Measurements from ENCODE around the gene RPS15.

The RPS15 gene

DNA sequence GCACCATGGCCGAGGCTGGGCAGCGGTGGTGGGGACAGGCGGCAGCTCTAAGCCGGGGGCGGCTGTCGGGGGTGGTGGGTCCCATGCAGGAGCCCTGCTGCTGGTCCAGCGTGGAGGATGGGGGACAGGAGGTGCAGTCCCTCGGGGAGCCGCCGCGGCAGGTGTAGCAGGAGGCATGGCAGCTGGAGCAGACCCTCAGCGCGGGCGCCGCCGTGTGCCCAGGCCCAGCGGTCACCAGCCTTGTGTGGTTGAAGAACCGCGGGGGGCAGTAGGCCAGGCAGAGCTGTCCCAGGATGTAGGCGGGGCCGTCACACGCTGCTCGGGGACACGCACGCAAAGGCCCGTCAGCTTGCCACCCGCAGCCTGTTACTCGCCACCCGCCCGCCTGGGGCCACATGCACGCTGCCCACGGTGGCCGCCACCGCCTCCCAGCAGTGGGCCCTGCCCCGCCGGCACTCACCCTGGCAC lies 43.7 kb downstream of the RPS15 start:
- peaks cover 6% of the 10 kb centered on the region for H3K36me3 ChIP-seq
- no peaks in the 10 kb centered on the region for H3K27me3 ChIP-seq
- H3K9me3 ChIP-seq = no peaks in the 10 kb centered on the region
- H3K27ac ChIP-seq = no peak overlapping the region
- TF ChIP-seq, protein P1, sequence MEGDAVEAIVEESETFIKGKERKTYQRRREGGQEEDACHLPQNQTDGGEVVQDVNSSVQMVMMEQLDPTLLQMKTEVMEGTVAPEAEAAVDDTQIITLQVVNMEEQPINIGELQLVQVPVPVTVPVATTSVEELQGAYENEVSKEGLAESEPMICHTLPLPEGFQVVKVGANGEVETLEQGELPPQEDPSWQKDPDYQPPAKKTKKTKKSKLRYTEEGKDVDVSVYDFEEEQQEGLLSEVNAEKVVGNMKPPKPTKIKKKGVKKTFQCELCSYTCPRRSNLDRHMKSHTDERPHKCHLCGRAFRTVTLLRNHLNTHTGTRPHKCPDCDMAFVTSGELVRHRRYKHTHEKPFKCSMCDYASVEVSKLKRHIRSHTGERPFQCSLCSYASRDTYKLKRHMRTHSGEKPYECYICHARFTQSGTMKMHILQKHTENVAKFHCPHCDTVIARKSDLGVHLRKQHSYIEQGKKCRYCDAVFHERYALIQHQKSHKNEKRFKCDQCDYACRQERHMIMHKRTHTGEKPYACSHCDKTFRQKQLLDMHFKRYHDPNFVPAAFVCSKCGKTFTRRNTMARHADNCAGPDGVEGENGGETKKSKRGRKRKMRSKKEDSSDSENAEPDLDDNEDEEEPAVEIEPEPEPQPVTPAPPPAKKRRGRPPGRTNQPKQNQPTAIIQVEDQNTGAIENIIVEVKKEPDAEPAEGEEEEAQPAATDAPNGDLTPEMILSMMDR (IDR thresholded peaks at IDR 0.05) = no peak
- H3K4me3 ChIP-seq (ENCODE audit: low read depth in 1 of 2, low read length in 1 of 2) = no peak overlapping the region
- H3K4me1 ChIP-seq (ENCODE audit: control insufficient read depth in 1 of 2, insufficient read depth in 1 of 2, low read depth in 1 of 2, low read length in 1 of 2) = peaks cover 18 to 22% of the 10 kb centered on the region in 2 experiments

DNA sequence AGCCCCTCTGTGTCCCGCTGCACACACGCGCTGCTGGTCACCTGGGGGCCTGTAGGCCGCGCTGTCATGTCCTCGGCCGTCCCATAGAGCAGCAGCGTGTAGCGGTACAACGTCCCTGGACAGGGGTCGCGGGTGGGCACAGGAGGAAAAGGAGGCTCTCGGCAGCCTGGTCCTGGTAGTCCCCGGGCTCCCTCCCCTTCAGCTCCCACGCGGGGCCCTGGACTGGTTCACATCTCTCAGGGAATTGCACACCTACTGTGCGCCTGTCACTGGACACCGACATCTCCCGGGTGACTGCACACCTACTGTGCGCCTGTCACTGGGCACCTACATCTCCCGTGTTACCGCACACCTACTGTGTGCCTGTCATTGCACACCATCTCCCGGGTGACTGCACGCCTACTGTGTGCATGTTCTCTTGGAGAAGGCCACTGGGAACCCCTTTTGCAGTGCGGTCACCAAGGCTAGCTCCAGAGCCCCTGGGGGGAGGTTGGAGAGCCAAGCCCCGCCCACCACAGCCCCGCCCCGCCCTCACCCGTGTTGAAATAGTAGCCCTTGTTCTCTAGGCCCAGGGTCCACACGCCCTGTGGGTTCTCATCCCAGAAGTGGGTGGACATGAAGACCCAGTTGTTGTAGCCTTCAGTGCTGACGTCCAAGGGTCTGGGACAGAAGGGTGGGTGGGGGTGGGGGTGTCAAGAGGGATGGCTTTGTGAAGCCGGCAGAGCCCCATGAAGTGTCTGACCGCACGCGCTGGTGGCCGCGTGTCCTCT lies 44.4 kb downstream of the RPS15 start:
- TF ChIP-seq, protein P1 (IDR thresholded peaks at IDR 0.05) = no peak
- no peak overlapping the region for H3K27ac ChIP-seq
- no peak overlapping the region for H3K4me3 ChIP-seq (ENCODE audit: low read depth in 1 of 2, low read length in 1 of 2)
- no peaks in the 10 kb centered on the region for H3K27me3 ChIP-seq
- H3K36me3 ChIP-seq = no peaks in the 10 kb centered on the region
- no peaks in the 10 kb centered on the region for H3K9me3 ChIP-seq
- peaks cover 18 to 22% of the 10 kb centered on the region in 2 experiments for H3K4me1 ChIP-seq (ENCODE audit: control insufficient read depth in 1 of 2, insufficient read depth in 1 of 2, low read depth in 1 of 2, low read length in 1 of 2)

DNA sequence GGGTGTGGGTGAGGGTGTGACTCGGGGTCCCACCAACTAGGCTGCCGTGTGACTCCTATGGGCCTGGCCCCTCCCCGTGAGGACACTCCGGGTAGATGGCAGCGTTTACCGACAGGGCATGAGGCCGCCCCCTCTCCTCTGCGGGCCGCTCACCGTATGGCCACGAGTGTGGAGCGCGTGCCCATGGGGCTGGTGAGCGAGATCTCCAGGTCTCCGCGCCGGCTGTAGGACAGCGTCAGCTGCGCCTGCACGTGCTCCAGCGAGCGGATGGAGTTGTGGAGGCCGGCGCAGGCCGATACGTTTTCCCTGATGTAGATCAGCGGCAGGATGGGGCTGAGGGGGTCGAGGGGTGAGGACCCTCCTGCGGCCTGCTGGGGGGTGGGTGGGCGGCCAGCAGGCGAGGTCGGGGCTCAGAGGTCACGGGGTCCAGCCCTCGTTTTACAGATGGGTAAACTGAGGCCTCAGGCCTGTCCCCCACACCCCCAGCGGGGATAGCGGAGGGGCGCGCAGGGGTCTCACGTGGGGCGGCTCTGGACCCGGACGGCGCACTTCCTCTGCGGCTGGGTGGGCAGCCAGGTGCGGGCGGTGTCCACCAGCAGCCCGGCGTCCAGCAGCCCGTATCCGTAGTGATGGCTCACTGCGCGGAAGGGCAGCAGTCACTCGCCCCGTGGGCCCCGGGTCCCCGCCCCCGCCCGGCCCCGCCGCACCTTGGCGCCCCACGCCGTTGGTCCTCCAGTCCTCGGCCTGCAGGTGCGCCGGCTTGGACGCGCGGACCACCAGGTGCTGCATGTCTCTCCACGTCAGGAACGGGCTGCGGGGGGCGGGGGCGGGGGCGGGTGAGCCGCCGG lies 45.2 kb downstream of the RPS15 start:
- no peak overlapping the region for H3K4me3 ChIP-seq (ENCODE audit: low read depth in 1 of 2, low read length in 1 of 2)
- H3K36me3 ChIP-seq = no peaks in the 10 kb centered on the region
- H3K27ac ChIP-seq = no peak overlapping the region
- TF ChIP-seq, protein P1 (IDR thresholded peaks at IDR 0.05) = no peak
- H3K9me3 ChIP-seq = no peaks in the 10 kb centered on the region
- H3K27me3 ChIP-seq = peaks cover 5% of the 10 kb centered on the region
- peaks cover 12 to 16% of the 10 kb centered on the region in 2 experiments for H3K4me1 ChIP-seq (ENCODE audit: control insufficient read depth in 1 of 2, insufficient read depth in 1 of 2, low read depth in 1 of 2, low read length in 1 of 2)

DNA sequence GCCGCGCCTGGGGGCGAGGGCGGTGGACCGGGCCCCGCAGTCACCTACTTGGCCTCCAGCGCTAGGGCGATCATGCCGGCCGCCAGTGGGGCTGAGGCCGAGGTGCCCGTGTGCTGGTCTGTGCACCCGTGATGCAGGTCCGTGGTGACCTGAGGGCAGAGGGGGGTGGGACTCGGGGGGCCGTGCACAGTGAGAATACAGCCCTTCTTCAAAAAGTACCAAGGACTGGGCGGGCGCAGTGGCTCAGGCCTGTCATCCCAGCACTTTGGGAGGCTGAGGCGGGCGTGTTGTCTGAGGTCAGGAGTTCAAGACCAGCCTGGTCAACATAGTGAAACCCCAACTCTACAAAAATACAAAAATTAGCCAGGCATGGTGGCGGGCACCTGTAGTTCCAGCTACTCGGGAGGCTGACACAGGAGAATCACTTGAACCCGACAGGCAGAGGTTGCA lies 45.8 kb downstream of the RPS15 start:
- H3K27ac ChIP-seq = no peak overlapping the region
- H3K9me3 ChIP-seq = no peaks in the 10 kb centered on the region
- no peak overlapping the region for H3K4me3 ChIP-seq (ENCODE audit: low read depth in 1 of 2, low read length in 1 of 2)
- peaks cover 11% of the 10 kb centered on the region for H3K27me3 ChIP-seq
- H3K4me1 ChIP-seq (ENCODE audit: control insufficient read depth in 1 of 2, insufficient read depth in 1 of 2, low read depth in 1 of 2, low read length in 1 of 2) = peaks cover 8 to 12% of the 10 kb centered on the region in 2 experiments
- TF ChIP-seq, protein P1 (IDR thresholded peaks at IDR 0.05) = no peak
- no peaks in the 10 kb centered on the region for H3K36me3 ChIP-seq

DNA sequence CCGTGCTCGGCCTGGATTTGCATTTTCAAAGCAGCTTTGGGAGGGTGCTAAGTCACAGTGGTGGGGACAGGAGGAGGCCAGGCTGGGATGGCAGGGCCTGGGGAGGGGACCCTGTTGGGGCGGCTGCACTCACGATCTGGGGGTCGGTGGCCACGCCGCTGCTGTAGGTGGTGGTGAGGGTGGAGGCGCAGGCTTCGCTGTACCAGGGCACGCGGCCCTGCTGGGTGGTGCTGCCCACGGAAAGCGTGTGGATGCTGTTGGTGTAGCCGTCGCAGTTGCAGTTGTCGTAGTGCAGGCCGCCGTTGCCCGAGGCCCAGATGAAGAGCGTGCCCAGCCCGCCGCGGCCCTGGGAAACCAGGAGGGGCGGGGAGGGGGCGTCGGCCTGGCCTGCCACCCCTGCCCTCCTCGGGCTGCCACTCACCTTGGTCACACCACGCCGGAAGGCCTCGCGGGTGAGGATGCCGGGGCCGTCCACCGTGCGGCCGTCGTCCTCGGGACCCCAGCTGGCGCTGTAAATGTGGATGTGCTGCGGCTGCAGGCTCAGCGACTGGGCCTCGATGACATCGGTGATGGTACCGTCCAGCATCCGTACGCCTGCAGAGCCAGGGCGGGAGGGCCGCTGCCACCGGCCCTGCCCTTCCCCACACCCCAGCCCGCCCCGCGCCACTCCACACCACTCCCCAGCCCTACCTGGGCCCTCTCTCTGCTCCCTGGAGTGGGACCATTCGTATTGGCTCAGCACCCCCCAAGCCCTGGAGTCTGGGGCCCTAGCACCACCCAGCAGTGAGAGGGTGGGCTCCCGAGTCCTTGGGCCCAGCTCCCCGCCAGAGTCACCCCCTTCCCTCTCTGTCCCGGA lies 48.8 kb downstream of the RPS15 start:
- H3K4me1 ChIP-seq (ENCODE audit: control insufficient read depth in 1 of 2, insufficient read depth in 1 of 2, low read depth in 1 of 2, low read length in 1 of 2) = peaks cover 13 to 21% of the 10 kb centered on the region in 2 experiments
- no peaks in the 10 kb centered on the region for H3K36me3 ChIP-seq
- TF ChIP-seq, protein P1 (IDR thresholded peaks at IDR 0.05) = no peak
- peaks cover 40% of the 10 kb centered on the region for H3K27me3 ChIP-seq
- no peak overlapping the region for H3K27ac ChIP-seq
- peaks cover 8% of the 10 kb centered on the region for H3K9me3 ChIP-seq
- no peak overlapping the region for H3K4me3 ChIP-seq (ENCODE audit: low read depth in 1 of 2, low read length in 1 of 2)

All from neutrophil (primary cell).